H1 (cell line): ENCODE results near the gene ISG15. TPM values are rescaled to one million over a fixed set of nuclear protein-coding genes. Genes with fewer than 3 reads are reported as not detected.
A peak's percentile ranks its signal among the peaks of the same experiment; 100 is the strongest.

Source experiments
- ASH2L ChIP-seq: fragments of 200-600, 300-600 bp; sonication (generic); IDR thresholded peaks from one replicate; pipeline ENCODE4 v1.7.1; 2017; ENCODE audit warnings: low read length
- CHD7 ChIP-seq: fragments of 300-600 bp; sonication (generic); IDR thresholded peaks from 2 replicates; pipeline ENCODE4 v1.7.1; 2012; ENCODE audit warnings: low read length, moderate library complexity, mild to moderate bottlenecking, inconsistent platforms; ENCODE audit not compliant: insufficient replicate concordance
- EGR1 ChIP-seq: IDR thresholded peaks from 2 replicates; pipeline ENCODE4 v1.6.1; 2011; ENCODE audit warnings: low read depth, low read length, borderline replicate concordance
- KDM5A ChIP-seq: fragments of 200-600 bp; IDR thresholded peaks from 2 replicates; pipeline ENCODE4 v1.7.1; 2012; ENCODE audit warnings: mild to moderate bottlenecking, low read length, inconsistent platforms, mixed read lengths
- POLR2A ChIP-seq, 2 experiments: IDR thresholded peaks; 1 replicate in 1 of 2; 2 replicates in 1 of 2; pipeline ENCODE4 v1.6.1; 2011; ENCODE audit warnings: low read depth in 2 of 2, low read length in 2 of 2, mild to moderate bottlenecking in 2 of 2; ENCODE audit errors: control extremely low read depth in 1 of 2
- POU5F1 ChIP-seq: IDR thresholded peaks from 2 replicates; pipeline ENCODE4 v1.6.1; 2011; ENCODE audit warnings: low read depth, mild to moderate bottlenecking, low read length, moderate library complexity
- RBBP5 ChIP-seq: IDR thresholded peaks from 2 replicates; pipeline ENCODE4 v1.7.1; 2012; ENCODE audit warnings: low read depth, mild to moderate bottlenecking, inconsistent platforms, low read length, moderate library complexity, borderline replicate concordance
- RNF2 ChIP-seq: fragments of 200-900, 300-1000 bp; sonication (generic); IDR thresholded peaks from 2 replicates; pipeline ENCODE4 v1.7.1; 2016; ENCODE audit warnings: borderline replicate concordance, low read depth, mild to moderate bottlenecking, antibody characterized with exemption, low read length; ENCODE audit not compliant: poor library complexity, severe bottlenecking; ENCODE audit errors: missing control alignments
- SP4 ChIP-seq: IDR thresholded peaks from 2 replicates; pipeline ENCODE4 v1.6.1; 2012; ENCODE audit warnings: low read length, inconsistent platforms
- YY1 ChIP-seq: IDR thresholded peaks from 2 replicates; pipeline ENCODE4 v1.6.1; 2011; ENCODE audit warnings: low read depth, mild to moderate bottlenecking, low read length
- polyA plus RNA-seq, 7 experiments: library from polyadenylated mRNA; depleted of rRNA in 3 of 7; stranded (reverse) in 5 of 7; unstranded in 2 of 7; fragments of >200 nt in 5 of 7; fragments of 200-250 nt in 2 of 7; gene quantifications; 1 replicate in 5 of 7; 2 replicates in 1 of 7; 4 replicates in 1 of 7; pipeline versions ENCODE4 v1.2.1 to v1.2.3, GENCODE V29; 2011 to 2013; ENCODE audit warnings: missing spikeins in 2 of 7, mixed read lengths in 2 of 7
- total RNA-seq: library from RNA; stranded (reverse); fragmentation: NEBNext Ultra II Directional; extraction: Animal tissue kit (Norgen Biotek cat#: 25700); gene quantifications from 2 replicates; pipeline ENCODE4 v1.2.1, GENCODE V29; 2021

ISG15 gene
- total and polyA plus RNA-seq, 2 of the 8 experiments (the other 6 are each of a cell fraction or from before 2014, with no cell fraction given), result 29.3 to 121 TPM

GRCh38 chr1:1024771-1025699 is 11.7 kb downstream of the ISG15 start (continued):
- no peak for TF ChIP-seq CHD7
- peak; percentile 70; the same call in 1 of the 2 replicates for TF ChIP-seq EGR1
- no peak for TF ChIP-seq ASH2L
- peak in 1 of 2 experiments; percentile 30; a peak in 1 of 3 replicates for TF ChIP-seq POLR2A (IDR thresholded peaks at IDR 0.05; ENCODE audit: control extremely low read depth in 1 of 2, low read depth in 2 of 2, low read length in 2 of 2)
- TF ChIP-seq YY1, result no peak
- no peak for TF ChIP-seq SP4
- TF ChIP-seq KDM5A, result no peak
- no peak for TF ChIP-seq RBBP5
- TF ChIP-seq RNF2, result no peak
- TF ChIP-seq POU5F1, result no peak
